LHCN-M2 (cell line): ENCODE results near the gene BORCS5. TPM values are rescaled to one million over a fixed set of nuclear protein-coding genes. Genes with fewer than 3 reads are reported as not detected.
"Not testable (repeated sequence)": the region's sequence is repeated elsewhere in the genome, so short reads cannot be mapped to it uniquely, and the experiment has no call there.

Experiments
- DNase-seq: peaks from one replicate; pipeline ENCODE4 v3.0.0-alpha.2; 2012; ENCODE audit warnings: low read depth
- total RNA-seq: library from RNA; depleted of rRNA; stranded (reverse); fragments of >200 nt; gene quantifications from 2 replicates; pipeline ENCODE4 v1.2.3, GENCODE V29; 2014

The BORCS5 gene
- total RNA-seq, 1 experiment from 2014 or later: 6.5 TPM

- no peak for DNase-seq
Observed at GRCh38 chr12:12456637-12457036, 99.8 kb downstream of the BORCS5 start.

DNA sequence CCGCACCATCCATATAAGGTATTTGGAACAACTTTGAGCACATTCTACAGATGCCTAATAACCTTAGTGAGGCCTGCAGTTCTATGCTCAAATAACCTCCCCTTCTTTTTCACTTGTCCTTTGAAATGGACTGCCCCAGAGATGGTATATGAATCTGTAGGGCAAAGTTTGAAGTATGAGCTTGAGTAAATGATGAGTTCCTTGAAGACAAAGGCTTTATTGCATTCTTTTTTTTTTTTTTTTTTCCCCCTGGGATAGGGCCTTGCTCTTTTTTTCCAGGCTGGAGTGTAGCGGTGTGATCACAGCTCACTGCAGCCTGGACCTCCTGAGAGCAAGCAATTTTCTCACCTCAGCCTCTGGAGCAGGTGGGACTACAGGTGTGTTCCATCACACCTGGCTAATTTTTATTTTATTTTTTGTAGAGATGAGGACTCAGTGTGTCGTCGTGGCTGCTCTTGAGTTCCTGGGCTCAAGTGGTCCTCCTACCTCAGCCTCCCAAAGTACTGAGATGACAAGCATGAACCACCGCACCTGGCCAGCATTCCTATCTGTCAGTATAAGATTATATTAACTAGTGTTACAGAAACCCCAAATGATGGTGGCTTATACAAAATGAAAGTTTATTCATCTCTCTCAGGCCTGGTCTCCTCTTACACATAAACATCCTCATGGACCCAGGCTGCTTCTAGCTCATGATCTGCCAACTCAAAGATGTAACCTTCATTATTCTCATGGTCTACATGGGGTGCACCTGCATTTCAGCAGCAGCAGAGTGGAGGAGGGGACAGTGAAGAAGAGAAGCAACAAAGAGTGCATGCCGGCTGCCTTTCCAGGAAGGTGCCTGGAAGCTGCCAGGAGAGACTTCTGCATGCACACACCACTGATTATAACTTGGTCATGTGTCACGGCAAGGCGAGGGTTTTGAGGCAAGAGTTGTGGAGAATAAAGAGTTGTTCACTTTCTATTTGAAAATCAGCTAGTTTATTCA, 104.4 kb downstream of the BORCS5 start:
- DNase-seq: no peak

DNA sequence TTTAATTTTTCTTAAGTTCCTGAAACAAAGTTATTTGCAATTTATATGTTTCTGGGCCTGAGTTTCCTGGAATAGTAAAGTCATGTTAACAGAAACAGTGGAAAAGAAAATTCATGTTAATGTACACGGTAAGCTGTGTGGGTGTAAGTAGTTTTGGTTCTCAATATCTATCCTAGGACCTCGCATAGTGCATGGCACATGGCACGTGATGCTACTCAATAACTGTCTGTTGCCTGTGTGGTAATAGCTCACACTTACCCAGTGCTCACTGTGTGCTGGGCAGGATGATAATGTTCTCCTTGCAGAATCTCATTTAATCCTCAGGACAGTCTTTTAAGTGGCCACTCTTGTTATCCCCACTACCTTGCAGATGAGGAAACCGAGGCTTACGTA, 105.0 kb downstream of the BORCS5 start:
- DNase-seq: no peak

- no peak for DNase-seq
Observed at GRCh38 chr12:12465522-12465921, 108.6 kb downstream of the BORCS5 start.

DNA sequence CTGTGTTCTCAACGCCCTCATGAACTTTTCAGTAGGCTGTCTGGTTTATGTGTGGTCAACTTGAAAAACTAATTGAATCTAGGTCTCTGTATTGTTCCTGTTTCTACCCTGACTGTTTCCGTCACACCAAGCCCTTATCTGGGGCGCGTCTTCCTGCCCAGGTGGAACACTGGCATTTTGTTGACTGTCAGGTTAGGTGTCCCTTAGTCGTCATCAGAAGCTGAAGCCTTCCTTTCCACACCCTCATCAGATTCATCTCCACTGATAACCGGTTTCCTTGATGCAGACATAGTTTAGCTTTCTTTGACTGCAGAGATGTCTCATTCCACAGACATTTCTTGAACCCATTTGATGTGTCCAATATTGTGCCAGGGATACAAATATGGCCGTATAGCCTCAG, 109.3 kb downstream of the BORCS5 start:
- no peak for DNase-seq

GRCh38 chr12:12467264-12467663, 110.4 kb downstream of the BORCS5 start:
- no peak for DNase-seq

DNA sequence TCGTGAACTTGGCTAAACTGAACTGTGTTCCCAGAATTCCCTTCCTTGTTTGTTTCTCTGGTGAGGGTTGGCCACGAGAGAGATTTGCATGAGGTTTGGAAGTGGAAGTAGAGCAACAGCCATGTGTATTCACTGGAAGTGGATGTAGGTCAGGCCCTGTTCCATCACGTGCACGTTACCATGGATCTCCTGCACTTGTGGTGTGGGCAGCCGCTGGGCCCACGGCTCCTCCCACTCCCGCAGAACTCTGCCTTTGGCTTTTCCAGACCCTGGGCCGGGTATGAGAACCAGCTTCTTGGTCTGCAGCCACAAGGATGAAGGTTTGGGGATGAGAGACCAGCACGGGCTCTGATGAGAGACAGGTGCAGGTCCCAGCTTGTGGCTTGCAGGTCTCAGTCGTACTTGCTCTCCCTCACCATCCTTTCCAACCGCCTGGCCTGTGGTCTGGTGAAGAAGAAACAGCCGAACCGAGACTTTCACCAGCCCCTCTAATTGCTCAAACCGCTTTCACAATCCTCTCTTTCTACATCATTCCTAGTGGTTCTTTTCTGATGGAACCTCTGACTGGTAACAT, 110.9 kb downstream of the BORCS5 start:
- DNase-seq: no peak

GRCh38 chr12:12468575-12468974, 111.7 kb downstream of the BORCS5 start:
- no peak for DNase-seq

- DNase-seq: no peak
Observed at GRCh38 chr12:12469386-12469785, 112.5 kb downstream of the BORCS5 start.

GRCh38 chr12:12470751-12471306, 114.0 kb downstream of the BORCS5 start:
- DNase-seq: no peak

- not testable (repeated sequence) for DNase-seq
Observed at GRCh38 chr12:12471982-12472961, 115.4 kb downstream of the BORCS5 start.

GRCh38 chr12:12473223-12473622, 116.3 kb downstream of the BORCS5 start:
- no peak for DNase-seq

DNA sequence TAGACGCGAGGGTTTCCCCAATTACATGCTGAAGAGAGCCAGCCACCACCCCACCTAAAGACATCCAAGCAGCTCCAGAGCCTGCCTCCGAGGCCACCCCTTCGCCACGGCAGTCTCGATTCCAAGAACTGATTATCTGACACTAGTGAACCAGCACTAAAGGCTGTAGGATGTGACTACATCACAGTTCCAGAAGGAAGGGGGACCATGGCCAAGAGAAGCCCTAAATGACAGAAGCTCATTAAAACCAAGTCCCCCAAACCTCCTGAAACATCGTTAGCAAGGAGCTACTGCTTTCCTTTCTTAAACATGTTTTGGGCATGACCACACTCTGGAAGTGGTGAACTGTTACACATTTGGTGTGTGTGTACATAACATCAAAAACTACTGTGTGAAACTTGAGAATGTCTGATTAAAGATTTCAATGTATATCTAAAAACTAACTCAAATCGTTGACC, 117.6 kb downstream of the BORCS5 start:
- DNase-seq: no peak

DNA sequence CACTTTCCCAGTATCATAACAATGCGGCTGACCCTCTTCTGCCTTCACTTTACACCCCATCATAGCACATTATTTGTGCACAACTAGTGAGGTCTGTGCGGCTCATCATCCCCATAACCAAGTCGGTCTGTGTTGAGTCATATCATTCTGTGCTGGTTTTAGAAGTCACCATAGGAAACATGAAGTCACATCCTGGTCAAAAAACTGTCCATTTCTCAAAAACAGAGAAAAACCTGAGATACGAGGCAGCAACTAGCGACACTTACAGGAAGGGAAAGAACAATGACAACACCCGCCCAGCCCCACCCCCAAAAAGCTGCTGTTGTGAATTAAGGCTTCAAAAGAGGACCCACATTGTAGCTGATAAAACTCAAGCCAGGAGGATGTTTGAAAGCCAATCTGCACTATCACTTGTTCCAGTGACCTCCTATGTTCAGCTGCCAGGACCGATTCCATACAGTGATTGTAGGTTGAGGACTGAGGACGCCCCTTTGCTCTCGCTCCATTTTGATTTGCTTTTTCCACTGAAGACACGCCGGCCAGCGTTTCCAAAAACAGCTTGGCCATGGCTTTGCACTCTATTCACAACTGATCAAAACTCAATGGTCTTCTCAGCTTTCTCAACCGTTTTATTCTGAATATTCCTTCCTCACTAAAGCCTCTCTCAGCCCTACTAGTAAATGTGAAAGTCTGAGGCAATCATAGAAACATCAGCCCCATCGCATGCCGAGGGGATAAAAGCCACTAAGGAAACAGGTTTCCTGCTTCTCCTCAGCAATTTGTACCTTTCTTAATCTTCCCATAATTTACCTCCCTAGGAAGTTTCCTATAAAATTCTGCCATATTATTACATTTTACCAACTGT, 118.3 kb downstream of the BORCS5 start:
- no peak for DNase-seq

- no peak for DNase-seq
Observed at GRCh38 chr12:12476857-12477531, 120.1 kb downstream of the BORCS5 start.

DNA sequence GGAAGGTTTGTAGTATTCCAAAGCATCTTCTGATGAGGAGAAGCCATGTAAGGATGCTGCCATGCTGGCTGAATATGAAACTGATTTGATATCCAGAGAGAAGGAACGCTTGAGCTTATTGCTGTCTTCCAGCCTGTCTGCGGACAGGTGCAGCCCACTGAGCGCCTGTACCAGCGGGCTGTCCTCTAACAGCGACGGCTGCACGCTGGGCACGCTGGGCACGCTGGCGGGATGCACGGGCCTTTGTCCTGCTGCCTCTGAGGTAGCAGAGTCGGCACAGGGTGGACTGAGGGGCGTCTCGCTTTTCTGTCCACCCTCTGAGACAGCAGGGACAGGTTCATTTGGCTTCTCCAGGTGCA, 120.6 kb downstream of the BORCS5 start:
- DNase-seq: no peak

GRCh38 chr12:12480074-12480473, 123.2 kb downstream of the BORCS5 start:
- no peak for DNase-seq

DNA sequence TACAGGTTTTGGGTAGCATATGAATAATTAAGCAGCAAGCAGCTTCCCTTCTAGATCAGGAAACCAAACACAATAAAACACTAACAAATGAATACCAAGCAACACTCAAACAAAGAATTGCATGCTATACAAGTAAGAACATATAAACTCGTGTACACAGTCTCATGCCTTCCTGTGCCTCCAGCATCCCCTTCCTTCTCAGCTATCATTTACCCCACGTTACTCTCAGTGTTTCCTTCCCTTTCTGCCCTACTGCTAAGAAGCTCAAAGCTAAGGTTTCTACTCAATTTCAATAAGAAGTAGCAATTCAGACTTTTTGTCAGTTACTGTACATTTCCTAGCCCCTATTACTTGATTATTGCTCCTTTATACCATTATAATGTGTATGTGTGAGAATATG, 124.8 kb downstream of the BORCS5 start:
- no peak for DNase-seq

DNA sequence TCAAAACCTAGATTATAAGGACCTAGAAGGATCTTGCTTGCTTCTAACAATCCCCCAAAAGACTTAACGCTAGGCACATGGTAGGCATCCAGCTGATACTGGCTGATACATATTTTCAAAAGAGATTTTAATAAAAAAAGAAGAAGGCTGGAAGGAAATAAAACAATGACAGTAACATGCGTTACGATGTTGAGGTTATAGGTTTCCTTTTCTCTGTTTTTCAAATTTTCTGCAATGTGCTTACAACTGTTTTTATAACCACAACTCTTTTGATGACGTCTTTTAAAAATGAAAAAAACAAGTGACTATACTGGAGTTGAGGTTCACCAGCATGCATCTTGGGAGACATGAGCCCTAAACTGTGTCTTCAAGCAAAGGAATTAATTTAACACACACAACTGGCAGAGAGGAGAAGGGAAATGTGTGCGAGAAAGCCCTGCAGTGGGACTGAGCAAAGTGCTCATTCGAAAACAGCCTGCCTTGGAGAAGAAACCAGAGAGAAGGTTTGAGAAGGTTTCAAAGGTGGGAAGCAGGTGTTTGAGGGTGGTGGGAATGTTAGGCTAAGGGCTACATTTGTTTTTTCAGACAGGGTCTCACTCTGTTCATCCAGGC, 125.4 kb downstream of the BORCS5 start:
- no peak for DNase-seq
